ENCODE results near the gene STX4.

Gene STX4

DNA sequence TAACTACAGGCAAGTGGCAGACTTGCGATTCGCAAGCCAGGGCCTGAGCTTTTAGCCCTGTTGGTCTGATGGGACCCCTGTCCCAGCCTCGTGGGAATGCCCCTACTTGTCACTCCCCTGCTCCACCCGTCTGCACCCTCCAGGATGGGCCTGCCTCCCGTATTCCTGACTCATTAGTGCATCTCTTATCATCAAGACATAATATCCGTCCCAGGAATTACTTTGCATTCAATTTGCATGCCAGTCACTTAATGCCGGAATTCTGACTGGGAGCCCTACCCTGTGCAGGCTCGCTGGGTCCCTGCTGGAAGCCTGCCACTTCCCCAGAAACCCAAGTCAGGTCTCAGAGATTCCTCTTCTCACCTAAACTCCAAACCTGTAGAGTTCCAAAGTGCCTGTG is 52.1 kb downstream of the STX4 start:
- DNase-seq: no peak

GRCh38 chr16:31085873-31086628 is 52.7 kb downstream of the STX4 start:
- no peak for DNase-seq

- no peak for DNase-seq
Measured at GRCh38 chr16:31086629-31086906, 53.2 kb downstream of the STX4 start.

- DNase-seq: no peak
Measured at GRCh38 chr16:31087481-31087880, 54.1 kb downstream of the STX4 start.

DNA sequence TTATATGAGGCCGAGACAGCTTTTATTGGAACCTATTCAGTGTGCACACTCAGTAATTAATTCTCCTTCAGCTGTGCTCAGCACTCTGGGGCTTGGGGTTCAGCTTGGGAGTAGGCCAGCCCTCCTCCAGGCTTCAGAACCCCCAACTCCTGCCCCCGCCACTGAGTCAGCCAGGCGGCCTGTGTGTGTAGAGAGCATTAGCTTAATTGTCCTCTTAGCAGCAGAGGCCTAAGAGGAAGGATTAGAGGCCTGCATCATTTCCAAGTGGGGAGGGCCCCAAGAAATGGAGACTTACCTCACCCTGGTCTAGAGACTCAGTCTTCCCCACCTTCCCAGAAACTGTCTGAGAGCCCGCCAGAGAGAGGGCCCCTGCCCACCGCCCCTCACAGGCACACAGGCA is 54.6 kb downstream of the STX4 start:
- no peak for DNase-seq

- DNase-seq: no peak
Measured at GRCh38 chr16:31088459-31089183, 55.3 kb downstream of the STX4 start, which contains the start of gene PRSS53. Gene PRSS53, minus strand, starts transcription at chr16:31088943. Its CDS starts 134 bp downstream, at chr16:31088809.

- no peak for DNase-seq
Measured at GRCh38 chr16:31089199-31089598, 55.8 kb downstream of the STX4 start.
